Measurements from ENCODE around the gene STK32C. TPM values are rescaled to one million over a fixed set of nuclear protein-coding genes. Genes with fewer than 3 reads are reported as not detected.

The STK32C gene
- total RNA-seq, 1 donor from 2014 or later, result 15.2 TPM

GRCh38 chr10:132212816-132213215, 94.9 kb downstream of the STK32C start:
- no peak overlapping the region for H3K4me3 Mint-ChIP-seq
- no peaks in the 10 kb centered on the region for H3K9me3 Mint-ChIP-seq
- no peak for DNase-seq
- H3K4me1 Mint-ChIP-seq, result no peaks in the 10 kb centered on the region
- H3K27me3 Mint-ChIP-seq, result peaks cover 2% of the 10 kb centered on the region
- H3K36me3 Mint-ChIP-seq (ENCODE audit: low read depth), result no peaks in the 10 kb centered on the region
- no peak overlapping the region for H3K27ac Mint-ChIP-seq
- intact Hi-C loops (cut with micrococcal nuclease), result no loop called here

- H3K9me3 Mint-ChIP-seq, result no peaks in the 10 kb centered on the region
- intact Hi-C loops (cut with micrococcal nuclease), result no loop called here
Measured at GRCh38 chr10:132211246-132211645, 96.5 kb downstream of the STK32C start.

GRCh38 chr10:132210766-132211165, 97.0 kb downstream of the STK32C start:
- Mint-ChIP-seq H3K4me1 (no peaks in the 10 kb centered on the region), H3K36me3 (ENCODE audit: low read depth) (no peaks in the 10 kb centered on the region), H3K4me3 (no peak overlapping the region), H3K9me3 (no peaks in the 10 kb centered on the region), H3K27ac (no peak overlapping the region), H3K27me3 (peaks cover 2% of the 10 kb centered on the region)
- no peak for DNase-seq
- intact Hi-C loops (cut with micrococcal nuclease), result no loop called here

More at GRCh38 chr10:132211246-132211645, 96.5 kb downstream of the STK32C start:
- H3K27me3 Mint-ChIP-seq, result peaks cover 2% of the 10 kb centered on the region
- DNase-seq, result no peak
- H3K36me3 Mint-ChIP-seq (ENCODE audit: low read depth), result no peaks in the 10 kb centered on the region
- no peak overlapping the region for H3K27ac Mint-ChIP-seq
- H3K4me1 Mint-ChIP-seq, result no peaks in the 10 kb centered on the region
- no peak overlapping the region for H3K4me3 Mint-ChIP-seq

GRCh38 chr10:132209978-132210530, 97.7 kb downstream of the STK32C start:
- no peaks in the 10 kb centered on the region for H3K4me1 Mint-ChIP-seq
- H3K4me3 Mint-ChIP-seq, result no peak overlapping the region
- intact Hi-C loops (cut with micrococcal nuclease), result no loop called here
- H3K27me3 Mint-ChIP-seq, result peaks cover 2% of the 10 kb centered on the region
- no peaks in the 10 kb centered on the region for H3K9me3 Mint-ChIP-seq
- no peak for DNase-seq
- H3K36me3 Mint-ChIP-seq (ENCODE audit: low read depth), result no peaks in the 10 kb centered on the region
- no peak overlapping the region for H3K27ac Mint-ChIP-seq

- no peaks in the 10 kb centered on the region for H3K9me3 Mint-ChIP-seq
- H3K4me1 Mint-ChIP-seq, result no peaks in the 10 kb centered on the region
- H3K4me3 Mint-ChIP-seq, result no peak overlapping the region
- intact Hi-C loops (cut with micrococcal nuclease), result no loop called here
- no peak for DNase-seq
- H3K36me3 Mint-ChIP-seq (ENCODE audit: low read depth), result no peaks in the 10 kb centered on the region
- H3K27me3 Mint-ChIP-seq, result peaks cover 2% of the 10 kb centered on the region
- H3K27ac Mint-ChIP-seq, result no peak overlapping the region
Measured at GRCh38 chr10:132209130-132209529, 98.6 kb downstream of the STK32C start.

- Mint-ChIP-seq H3K27me3 (peaks cover 1% of the 10 kb centered on the region), H3K36me3 (ENCODE audit: low read depth) (no peaks in the 10 kb centered on the region), H3K4me1 (no peaks in the 10 kb centered on the region), H3K27ac (no peak overlapping the region), H3K4me3 (no peak overlapping the region), H3K9me3 (no peaks in the 10 kb centered on the region)
- intact Hi-C loops (cut with micrococcal nuclease), result no loop called here
- DNase-seq, result no peak
Measured at GRCh38 chr10:132208462-132209050, 99.2 kb downstream of the STK32C start.

GRCh38 chr10:132207536-132208461, 100.0 kb downstream of the STK32C start:
- DNase-seq, result no peak
- Mint-ChIP-seq H3K36me3 (ENCODE audit: low read depth) (no peaks in the 10 kb centered on the region), H3K4me1 (no peaks in the 10 kb centered on the region), H3K27ac (no peak overlapping the region), H3K4me3 (no peak overlapping the region), H3K9me3 (no peaks in the 10 kb centered on the region), H3K27me3 (no peaks in the 10 kb centered on the region)
- intact Hi-C loops (cut with micrococcal nuclease), result no loop called here

GRCh38 chr10:132206806-132207535, 100.8 kb downstream of the STK32C start:
- Mint-ChIP-seq H3K9me3 (no peaks in the 10 kb centered on the region), H3K4me3 (no peak overlapping the region), H3K27me3 (no peaks in the 10 kb centered on the region), H3K36me3 (ENCODE audit: low read depth) (no peaks in the 10 kb centered on the region), H3K4me1 (no peaks in the 10 kb centered on the region), H3K27ac (no peak overlapping the region)
- intact Hi-C loops (cut with micrococcal nuclease), result no loop called here
- DNase-seq, result no peak

- Mint-ChIP-seq H3K27ac (no peak overlapping the region), H3K4me3 (no peak overlapping the region), H3K4me1 (no peaks in the 10 kb centered on the region), H3K27me3 (no peaks in the 10 kb centered on the region), H3K9me3 (no peaks in the 10 kb centered on the region), H3K36me3 (ENCODE audit: low read depth) (no peaks in the 10 kb centered on the region)
- intact Hi-C loops (cut with micrococcal nuclease), result no loop called here
- no peak for DNase-seq
Measured at GRCh38 chr10:132206377-132206745, 101.4 kb downstream of the STK32C start.

GRCh38 chr10:132205650-132206376, 101.9 kb downstream of the STK32C start:
- no peaks in the 10 kb centered on the region for H3K27me3 Mint-ChIP-seq
- intact Hi-C loops (cut with micrococcal nuclease), result no loop called here
- no peaks in the 10 kb centered on the region for H3K36me3 Mint-ChIP-seq (ENCODE audit: low read depth)
- no peak overlapping the region for H3K4me3 Mint-ChIP-seq
- no peaks in the 10 kb centered on the region for H3K9me3 Mint-ChIP-seq
- no peak overlapping the region for H3K27ac Mint-ChIP-seq
- H3K4me1 Mint-ChIP-seq, result no peaks in the 10 kb centered on the region
- no peak for DNase-seq

GRCh38 chr10:132204781-132205473, 102.8 kb downstream of the STK32C start:
- H3K4me3 Mint-ChIP-seq, result no peak overlapping the region
- H3K36me3 Mint-ChIP-seq (ENCODE audit: low read depth), result no peaks in the 10 kb centered on the region
- no peak overlapping the region for H3K27ac Mint-ChIP-seq
- H3K9me3 Mint-ChIP-seq, result no peaks in the 10 kb centered on the region
- intact Hi-C loops (cut with micrococcal nuclease), result no loop called here
- no peaks in the 10 kb centered on the region for H3K27me3 Mint-ChIP-seq
- no peaks in the 10 kb centered on the region for H3K4me1 Mint-ChIP-seq
- DNase-seq, result no peak

GRCh38 chr10:132204078-132204780, 103.5 kb downstream of the STK32C start:
- DNase-seq, result no peak
- intact Hi-C loops (cut with micrococcal nuclease), result no loop called here

More at GRCh38 chr10:132204078-132204780, 103.5 kb downstream of the STK32C start:
- Mint-ChIP-seq H3K9me3 (no peaks in the 10 kb centered on the region), H3K36me3 (ENCODE audit: low read depth) (no peaks in the 10 kb centered on the region), H3K27me3 (no peaks in the 10 kb centered on the region), H3K4me1 (no peaks in the 10 kb centered on the region), H3K4me3 (no peak overlapping the region), H3K27ac (no peak overlapping the region)

Data from activated CD4-positive, alpha-beta T cell treated with anti-CD3 and anti-CD28 coated beads, Interleukin-2, amount 10 ng/mL, durations not matched to agents 24 days and 14 days (primary cell).